BLaER1 (cell line): ENCODE data around the gene SERINC5.

Experiments used
- H3K27ac ChIP-seq: shearing (Covaris generic); formaldehyde crosslinking; 2 replicates; pipeline ENCODE4 v1.8.1; 2022
- H3K27me3 ChIP-seq: shearing (Covaris generic); formaldehyde crosslinking; 2 replicates; pipeline ENCODE4 v1.8.1; 2022
- H3K36me3 ChIP-seq: shearing (Covaris generic); formaldehyde crosslinking; 2 replicates; pipeline ENCODE4 v1.8.1; 2022
- H3K4me1 ChIP-seq: shearing (Covaris generic); formaldehyde crosslinking; 2 replicates; pipeline ENCODE4 v1.8.1; 2022
- H3K4me2 ChIP-seq: shearing (Covaris generic); formaldehyde crosslinking; 2 replicates; pipeline ENCODE4 v1.8.1; 2022
- H3K4me3 ChIP-seq: shearing (Covaris generic); formaldehyde crosslinking; 2 replicates; pipeline ENCODE4 v1.8.1; 2022
- H3K9ac ChIP-seq: shearing (Covaris generic); formaldehyde crosslinking; 2 replicates; pipeline ENCODE4 v1.8.1; 2022
- H3K9me3 ChIP-seq: shearing (Covaris generic); formaldehyde crosslinking; 2 replicates; pipeline ENCODE4 v1.8.1; 2022
- H4K20me1 ChIP-seq: shearing (Covaris generic); formaldehyde crosslinking; 2 replicates; pipeline ENCODE4 v1.8.1; 2022
- Cebpa-rat ChIP-seq: shearing (Covaris generic); IDR thresholded peaks from 2 replicates; pipeline ENCODE4 v1.8.1; 2022

The SERINC5 gene

DNA sequence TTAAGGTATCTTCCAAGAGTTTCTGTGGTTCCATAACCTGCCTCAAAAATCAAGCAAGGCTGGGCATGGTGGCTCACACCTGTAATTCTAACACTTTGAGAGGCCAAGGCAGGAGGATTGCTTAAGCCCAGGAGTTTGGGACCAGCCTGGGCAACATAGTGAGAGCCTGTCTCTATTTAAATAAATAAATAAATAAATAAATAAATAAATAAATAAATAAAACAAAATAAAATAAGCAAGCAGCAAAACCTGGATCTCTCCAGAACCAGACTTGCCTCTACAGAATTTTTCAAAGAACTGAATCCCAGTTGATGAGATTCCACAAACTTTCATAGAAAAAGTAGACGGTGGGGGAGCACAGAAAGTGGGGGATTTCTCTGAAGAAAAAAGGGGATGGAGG, 12.3 kb downstream of the SERINC5 start:
- no peaks in the 10 kb centered on the region for H3K27me3 ChIP-seq
- no peak overlapping the region for H3K27ac ChIP-seq
- H3K4me3 ChIP-seq, result peak overlapping the region; percentile 12
- peaks cover 72% of the 10 kb centered on the region for H3K36me3 ChIP-seq
- peaks cover 98% of the 10 kb centered on the region for H4K20me1 ChIP-seq
- H3K4me2 ChIP-seq, result no peak overlapping the region
- H3K9ac ChIP-seq, result no peak overlapping the region
- peaks cover 64% of the 10 kb centered on the region for H3K4me1 ChIP-seq
- peaks cover 59% of the 10 kb centered on the region for H3K9me3 ChIP-seq
- no peak for TF ChIP-seq Cebpa-rat

DNA sequence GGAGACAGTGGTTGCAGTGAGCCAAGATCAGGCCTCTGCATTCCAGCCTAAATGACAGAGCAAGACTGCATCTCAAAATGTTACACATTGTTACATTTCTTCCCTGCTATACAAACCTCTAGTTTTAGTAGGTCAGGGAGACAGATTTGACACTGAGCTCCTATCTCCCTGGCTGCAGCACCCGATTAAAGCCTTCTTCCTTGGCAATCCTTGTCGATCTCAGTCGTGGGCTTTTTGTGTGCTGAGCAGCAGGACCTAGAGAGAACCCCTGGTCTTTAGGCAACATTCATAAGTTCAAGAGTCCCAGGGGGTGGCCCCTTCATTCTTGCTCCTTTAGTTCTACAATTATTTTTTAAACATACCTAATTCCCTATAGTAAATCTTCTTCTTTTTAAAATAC, 13.0 kb downstream of the SERINC5 start:
- Histone ChIP-seq H3K36me3 (peaks cover 70% of the 10 kb centered on the region), H3K27ac (no peak overlapping the region), H3K4me1 (peaks cover 64% of the 10 kb centered on the region), H3K4me2 (no peak overlapping the region), H3K9ac (no peak overlapping the region), H4K20me1 (peaks cover 98% of the 10 kb centered on the region), H3K4me3 (peak overlapping the region; percentile 12; the same call in 1 of the 2 replicates), H3K9me3 (peaks cover 59% of the 10 kb centered on the region), H3K27me3 (no peaks in the 10 kb centered on the region)
- no peak for TF ChIP-seq Cebpa-rat

DNA sequence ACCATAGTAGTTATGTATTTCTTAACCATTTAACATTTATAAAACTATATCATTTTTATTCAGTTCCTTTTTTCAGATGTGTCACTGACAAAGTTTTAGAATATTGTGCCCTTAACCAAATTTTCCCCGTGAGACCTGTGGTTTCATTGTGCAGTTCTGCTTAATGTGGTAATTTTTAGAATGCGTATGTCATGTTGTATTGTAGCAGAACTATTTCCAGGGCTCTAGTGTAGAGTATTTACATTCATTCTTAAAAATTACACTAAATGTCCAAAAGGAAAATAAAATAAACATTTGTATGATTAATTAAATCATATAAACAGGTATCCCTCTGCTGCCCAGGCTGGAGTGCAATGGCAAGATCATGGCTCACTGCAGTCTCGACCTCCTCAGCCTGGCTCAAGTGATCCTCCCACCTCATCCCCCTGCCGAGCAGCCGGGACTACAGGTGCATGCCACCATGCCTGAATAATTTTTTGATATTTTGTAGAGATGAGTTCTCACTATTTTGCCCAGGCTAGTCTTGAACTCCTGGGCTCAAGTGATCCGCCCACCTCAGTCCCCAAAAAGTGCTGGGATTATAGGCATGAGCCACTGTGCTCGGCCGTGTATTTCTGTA, 15.4 kb downstream of the SERINC5 start:
- Histone ChIP-seq H3K4me2 (peak overlapping the region; percentile 93), H3K9me3 (peaks cover 53% of the 10 kb centered on the region), H3K4me1 (peaks cover 64% of the 10 kb centered on the region), H3K27me3 (no peaks in the 10 kb centered on the region), H3K9ac (peak overlapping the region; percentile 63), H4K20me1 (peaks cover 98% of the 10 kb centered on the region), H3K27ac (peak overlapping the region; percentile 68), H3K4me3 (peak overlapping the region; percentile 51), H3K36me3 (peaks cover 73% of the 10 kb centered on the region)
- TF ChIP-seq Cebpa-rat, result no peak

DNA sequence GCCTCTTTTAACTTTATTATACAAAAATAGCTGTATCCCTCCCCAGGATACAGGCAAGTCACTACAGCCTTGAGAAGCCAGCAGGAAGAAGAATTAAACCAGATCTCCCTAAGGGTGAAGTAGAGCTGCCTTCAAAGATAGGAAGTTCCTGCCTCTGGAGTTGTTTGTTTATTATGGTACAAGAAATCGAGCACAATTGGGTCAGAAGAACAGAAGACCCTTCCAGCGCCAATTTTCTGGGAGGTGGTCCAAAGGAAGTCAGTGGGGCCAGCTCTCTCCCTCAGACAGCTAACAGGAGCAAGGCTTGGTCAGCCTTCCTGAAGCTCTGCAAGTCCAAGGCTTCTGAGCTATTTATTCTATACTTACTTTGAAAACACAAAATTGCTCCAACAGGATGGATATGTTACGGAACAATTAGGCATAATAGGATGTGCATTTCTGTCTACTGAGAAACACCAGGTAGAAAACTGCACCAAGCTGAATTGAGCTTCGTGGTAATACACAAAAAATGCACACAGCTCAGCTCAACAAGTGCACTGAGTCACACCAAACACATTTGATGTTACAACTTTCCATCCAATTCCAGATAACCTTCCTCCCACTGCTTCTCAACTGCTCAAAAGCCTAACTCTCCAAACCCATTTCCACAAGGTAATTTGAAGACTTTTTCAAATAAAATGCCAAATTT, 16.0 kb downstream of the SERINC5 start:
- H3K27ac ChIP-seq, result peak overlapping the region; percentile 68
- H3K9ac ChIP-seq, result peak overlapping the region; percentile 63
- no peaks in the 10 kb centered on the region for H3K27me3 ChIP-seq
- TF ChIP-seq Cebpa-rat, result no peak
- H4K20me1 ChIP-seq, result peaks cover 98% of the 10 kb centered on the region
- peaks cover 66% of the 10 kb centered on the region for H3K4me1 ChIP-seq
- peak overlapping the region; percentile 51 for H3K4me3 ChIP-seq
- H3K4me2 ChIP-seq, result peak overlapping the region; percentile 93
- peaks cover 71% of the 10 kb centered on the region for H3K36me3 ChIP-seq
- peaks cover 46% of the 10 kb centered on the region for H3K9me3 ChIP-seq

DNA sequence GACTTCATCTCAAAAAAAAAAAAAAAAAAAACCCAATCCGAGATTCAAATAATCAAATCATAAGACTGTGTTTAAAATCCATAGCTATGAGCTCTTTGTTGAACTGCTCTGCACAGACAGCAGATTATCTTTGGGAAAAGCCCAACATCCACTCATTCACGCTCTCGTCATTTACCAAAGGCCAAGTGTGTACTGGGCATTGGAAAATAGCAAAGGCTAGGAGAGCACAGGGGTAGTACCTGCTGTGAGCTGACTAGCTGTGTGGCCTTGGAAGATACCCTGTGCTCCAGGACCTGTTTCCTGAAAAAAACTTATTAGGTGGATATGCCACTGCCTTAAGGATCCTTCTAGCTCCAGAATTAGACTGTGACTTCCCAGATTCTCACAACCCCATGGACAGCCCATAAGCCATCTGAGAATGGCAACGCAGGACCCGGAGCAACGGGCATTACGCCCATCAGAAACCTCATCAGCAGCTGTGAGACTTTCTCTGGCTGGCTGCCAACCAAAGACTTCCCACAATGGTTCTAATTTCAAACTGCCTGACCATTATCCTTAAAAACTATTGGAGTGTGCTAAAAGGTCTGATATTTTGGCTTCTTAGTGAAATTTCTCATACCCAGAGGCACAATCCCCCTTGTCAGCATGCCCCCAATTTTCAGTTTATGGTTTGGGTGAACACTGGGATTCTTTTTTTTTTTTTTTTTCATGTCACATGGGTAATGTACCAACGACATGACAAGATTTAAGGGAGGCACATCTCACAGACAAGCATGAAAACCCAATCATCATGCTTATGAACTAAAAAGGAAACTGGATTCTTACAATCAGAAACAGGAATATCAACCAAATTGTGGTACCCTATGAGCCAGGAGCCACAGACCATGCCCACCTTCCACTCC, 16.8 kb downstream of the SERINC5 start:
- H4K20me1 ChIP-seq, result peaks cover 98% of the 10 kb centered on the region
- H3K27me3 ChIP-seq, result no peaks in the 10 kb centered on the region
- H3K9ac ChIP-seq, result peak overlapping the region; percentile 63
- peaks cover 64% of the 10 kb centered on the region for H3K36me3 ChIP-seq
- peak overlapping the region; percentile 93 for H3K4me2 ChIP-seq
- peak overlapping the region; percentile 51 for H3K4me3 ChIP-seq
- H3K27ac ChIP-seq, result peak overlapping the region; percentile 68
- peaks cover 74% of the 10 kb centered on the region for H3K4me1 ChIP-seq
- H3K9me3 ChIP-seq, result peaks cover 38% of the 10 kb centered on the region
- TF ChIP-seq Cebpa-rat, result no peak

DNA sequence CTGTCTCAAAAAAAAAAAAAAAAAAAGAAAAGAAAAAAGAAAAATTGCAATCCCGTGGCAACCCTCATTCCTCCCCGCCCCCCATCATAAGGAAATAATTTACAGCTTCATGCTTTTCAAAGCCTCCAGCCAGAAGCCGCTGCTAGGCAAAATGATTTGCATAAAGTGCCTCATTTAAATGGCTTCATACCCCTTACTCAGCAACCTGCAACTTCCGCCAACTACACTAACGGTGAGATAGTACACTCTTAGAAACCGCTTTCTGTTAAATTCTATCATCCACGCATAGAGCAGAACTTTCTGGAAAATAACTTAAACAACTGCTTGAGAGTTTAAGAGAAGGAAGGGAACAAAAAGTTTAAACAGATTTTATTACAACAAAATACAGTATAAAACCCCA, 17.8 kb downstream of the SERINC5 start:
- no peaks in the 10 kb centered on the region for H3K27me3 ChIP-seq
- TF ChIP-seq Cebpa-rat, result no peak
- peaks cover 81% of the 10 kb centered on the region for H3K4me1 ChIP-seq
- peaks cover 29% of the 10 kb centered on the region for H3K9me3 ChIP-seq
- H3K9ac ChIP-seq, result peak overlapping the region; percentile 63; the same call in 1 of the 2 replicates
- H3K4me3 ChIP-seq, result no peak overlapping the region
- H3K4me2 ChIP-seq, result peak overlapping the region; percentile 93
- peaks cover 100% of the 10 kb centered on the region for H4K20me1 ChIP-seq
- peak overlapping the region; percentile 68 for H3K27ac ChIP-seq
- peaks cover 57% of the 10 kb centered on the region for H3K36me3 ChIP-seq

DNA sequence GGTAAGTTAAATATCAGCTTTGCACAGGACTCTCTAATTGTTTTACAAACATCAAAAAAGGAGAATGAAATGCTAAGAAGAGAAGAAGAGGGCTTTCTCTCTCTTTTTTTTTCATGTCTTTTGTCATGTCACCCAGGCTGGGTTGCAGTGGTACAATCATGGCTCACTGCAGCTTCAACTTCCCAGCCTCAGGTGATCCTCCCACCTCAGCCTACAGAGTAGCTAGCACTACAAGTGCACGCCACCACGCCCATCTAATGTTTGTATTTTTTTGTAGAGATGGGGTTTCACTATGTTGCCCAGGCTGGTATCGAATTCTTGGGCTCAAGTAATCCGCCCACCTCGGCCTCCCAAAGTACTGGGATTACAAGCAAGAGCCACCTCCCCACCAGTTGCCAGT, 18.6 kb downstream of the SERINC5 start:
- peaks cover 20% of the 10 kb centered on the region for H3K9me3 ChIP-seq
- H3K4me3 ChIP-seq, result no peak overlapping the region
- peak overlapping the region; percentile 93 for H3K4me2 ChIP-seq
- H3K36me3 ChIP-seq, result peaks cover 57% of the 10 kb centered on the region
- H3K27me3 ChIP-seq, result no peaks in the 10 kb centered on the region
- peaks cover 100% of the 10 kb centered on the region for H4K20me1 ChIP-seq
- H3K9ac ChIP-seq, result no peak overlapping the region
- peaks cover 88% of the 10 kb centered on the region for H3K4me1 ChIP-seq
- peak overlapping the region; percentile 34; the same call in 1 of the 2 replicates for H3K27ac ChIP-seq
- TF ChIP-seq Cebpa-rat, result no peak

DNA sequence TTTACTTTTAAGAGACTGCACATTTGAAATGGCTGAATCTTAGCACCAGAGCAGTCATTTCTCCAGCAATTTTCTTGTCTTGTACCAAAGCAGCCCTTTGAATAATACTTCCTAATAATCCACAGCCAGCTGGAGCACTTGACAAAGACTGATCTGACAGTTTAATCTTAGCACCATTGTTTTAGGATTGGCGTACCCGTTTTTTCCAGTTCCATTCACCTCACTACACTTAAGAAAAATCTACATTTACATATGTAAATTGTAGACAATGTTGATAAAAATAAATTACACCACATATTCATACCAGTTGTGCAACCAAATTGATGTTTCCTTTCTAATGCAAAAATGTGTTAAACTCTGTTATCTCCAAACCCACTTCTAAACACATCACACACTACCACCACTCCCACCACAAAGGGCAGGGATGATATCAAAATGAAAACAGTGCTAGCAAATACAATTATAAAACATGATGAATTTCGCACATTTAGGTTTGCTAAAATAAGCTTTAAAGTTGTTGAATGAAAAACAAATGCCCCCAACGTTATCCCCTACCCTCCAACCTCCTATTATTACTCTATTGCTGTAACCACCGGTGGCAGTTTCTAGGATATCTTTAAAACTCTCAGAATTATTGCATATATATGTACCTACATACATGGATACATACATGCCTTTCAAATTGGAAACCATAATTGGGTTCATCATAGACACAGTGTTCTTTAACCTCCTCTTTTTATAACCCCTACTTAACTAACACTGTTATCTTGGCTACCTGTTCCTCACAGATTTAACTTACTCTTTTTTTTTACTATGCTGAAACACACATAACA, 21.5 kb downstream of the SERINC5 start:
- Histone ChIP-seq H3K4me1 (peaks cover 87% of the 10 kb centered on the region), H3K27me3 (no peaks in the 10 kb centered on the region), H3K27ac (no peak overlapping the region; the same call in 1 of the 2 replicates), H3K9me3 (peaks cover 12% of the 10 kb centered on the region; the same call in 1 of the 2 replicates), H3K36me3 (peaks cover 72% of the 10 kb centered on the region), H3K4me2 (peak overlapping the region; percentile 39), H3K9ac (no peak overlapping the region), H4K20me1 (peaks cover 100% of the 10 kb centered on the region), H3K4me3 (no peak overlapping the region)
- TF ChIP-seq Cebpa-rat, result no peak; the same call in 1 of the 2 replicates

DNA sequence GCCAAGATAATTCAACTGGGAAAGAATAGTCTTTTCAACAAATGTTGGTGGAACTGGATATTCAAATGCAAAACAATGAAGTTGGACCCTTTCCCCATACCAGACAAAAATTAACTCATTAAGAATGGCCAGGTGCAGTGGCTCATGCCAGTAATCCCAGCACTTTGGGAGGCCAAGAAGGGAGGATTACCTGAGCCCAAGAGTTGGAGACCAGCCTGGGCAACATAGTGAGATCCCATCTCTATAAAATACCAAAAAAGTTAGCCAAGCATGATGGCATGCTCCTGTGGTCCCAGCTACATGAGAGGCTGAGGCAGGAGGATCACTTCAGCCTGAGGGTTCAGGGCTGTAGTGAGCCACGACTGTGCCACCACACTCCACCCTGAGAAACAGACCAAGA, 24.2 kb downstream of the SERINC5 start:
- Histone ChIP-seq H3K4me3 (no peak overlapping the region), H3K4me1 (peaks cover 85% of the 10 kb centered on the region), H3K9ac (no peak overlapping the region), H3K4me2 (no peak overlapping the region), H3K27ac (no peak overlapping the region), H3K36me3 (peaks cover 59% of the 10 kb centered on the region), H4K20me1 (peaks cover 98% of the 10 kb centered on the region), H3K9me3 (peaks cover 8% of the 10 kb centered on the region; the same call in 1 of the 2 replicates), H3K27me3 (no peaks in the 10 kb centered on the region)
- TF ChIP-seq Cebpa-rat, result no peak
